Subcutaneous adipose tissue (tissue), 4 donors: Measurements from ENCODE around the gene GNB1L. TPM values are rescaled to one million over a fixed set of nuclear protein-coding genes. Genes with fewer than 3 reads are reported as not detected.

ENCODE experiments used
- CTCF ChIP-seq: fragments of 450-650 bp; IDR thresholded peaks from one replicate; pipeline ENCODE4 v1.5.1; 2016; ENCODE audit warnings: low read depth, mild to moderate bottlenecking, control low read depth, antibody characterized with exemption, moderate library complexity
- total RNA-seq, 4 donors: library from RNA; depleted of rRNA; stranded (reverse); fragments of >200 nt; gene quantifications; one replicate each; pipeline ENCODE4 v1.1.0, GENCODE V29; 2016

GNB1L gene
- total RNA-seq, 4 donors from 2014 or later, result 1.8 to 4.9 (median 3.9) TPM

DNA sequence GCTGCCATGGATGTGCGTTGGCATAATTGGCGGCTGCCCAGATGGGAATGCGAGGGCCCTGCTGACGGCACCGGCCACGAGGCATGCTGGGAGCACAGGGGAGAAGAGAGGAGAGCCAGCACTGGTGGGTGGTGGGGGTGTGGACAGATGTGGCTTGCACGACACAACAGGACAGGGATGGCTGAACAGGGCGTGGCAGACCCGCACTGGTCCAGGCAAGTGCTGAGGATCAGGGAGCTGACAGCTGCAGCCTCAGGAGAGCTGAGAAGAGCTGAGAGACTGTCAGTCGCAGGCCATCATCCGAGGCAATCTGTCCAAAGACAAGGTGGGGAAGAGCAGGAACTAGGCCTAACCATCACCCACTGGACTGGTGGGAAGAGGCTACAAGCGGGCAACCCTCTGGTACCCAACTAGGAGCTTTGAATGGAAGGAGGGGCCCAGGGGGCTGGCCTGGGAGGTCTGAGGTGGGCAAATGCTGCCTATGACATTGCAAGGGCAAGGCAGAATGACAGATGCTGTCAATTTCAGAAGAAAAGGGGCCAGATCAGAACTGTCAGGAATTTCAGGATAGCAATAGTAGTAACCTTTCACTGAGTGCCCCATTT is 2.4 kb downstream of the GNB1L start:
- TF ChIP-seq CTCF, result no peak

DNA sequence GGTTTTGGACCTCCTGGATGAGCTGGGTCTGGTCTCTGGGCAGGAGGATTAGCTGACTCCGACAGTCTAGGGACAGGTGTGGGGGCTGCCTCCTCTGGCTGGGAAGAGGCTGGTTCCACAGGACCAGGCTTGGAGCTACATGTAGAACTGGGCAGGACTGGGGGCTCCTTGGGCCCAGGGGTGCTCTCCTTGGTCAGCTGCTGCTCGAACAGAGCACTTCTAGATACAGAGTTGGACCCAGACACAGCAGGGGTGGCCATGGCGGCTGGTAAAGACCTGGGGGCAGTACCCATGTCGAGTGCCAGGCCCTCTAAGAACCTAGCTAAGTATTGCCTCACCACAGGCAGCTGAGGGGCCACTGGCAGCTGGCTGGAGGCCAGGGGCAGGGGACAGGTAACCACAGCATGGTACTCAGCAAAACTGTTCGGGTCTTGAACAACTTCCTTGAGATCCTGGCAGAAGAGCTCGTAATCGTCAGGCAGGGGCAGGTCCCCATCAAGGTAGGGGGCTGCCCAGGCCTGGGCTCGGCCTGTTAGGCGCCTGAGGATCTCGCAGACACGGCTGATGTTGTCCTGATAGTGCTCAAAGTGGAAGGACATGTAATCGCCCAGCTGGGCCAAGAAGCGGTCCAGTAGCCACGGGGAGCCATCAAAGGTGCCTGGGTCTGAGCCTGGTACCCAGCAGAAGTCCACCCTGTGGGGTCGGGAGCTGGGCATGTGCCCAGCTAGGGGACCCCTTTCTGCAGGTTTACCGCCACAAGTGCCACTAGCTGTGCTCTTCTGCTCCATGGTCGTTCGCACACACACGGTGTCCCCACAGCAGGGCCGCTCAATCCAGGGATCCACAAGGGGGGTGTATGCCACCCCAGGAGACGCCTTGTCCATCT is 3.1 kb downstream of the GNB1L start:
- no peak for TF ChIP-seq CTCF

DNA sequence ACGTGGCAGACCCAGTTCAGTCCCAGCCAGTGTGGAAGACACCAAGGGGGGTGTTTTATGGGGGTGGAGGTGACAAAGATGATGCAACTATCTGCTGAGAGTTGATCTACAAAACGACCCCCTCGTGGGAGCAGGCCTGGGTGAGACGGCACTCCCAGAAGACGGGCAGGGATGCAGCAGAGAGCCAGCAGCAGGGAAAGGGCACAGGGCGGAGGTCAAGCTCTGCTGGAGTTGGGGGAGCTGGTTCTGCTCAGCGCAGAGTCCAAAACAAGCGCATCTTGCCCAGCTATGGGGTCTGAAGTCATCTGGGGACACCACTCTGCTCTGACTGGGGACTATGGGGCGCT is 3.9 kb downstream of the GNB1L start:
- TF ChIP-seq CTCF, result no peak

- TF ChIP-seq CTCF, result no peak
These were observed 4.6 kb downstream of the GNB1L start for GRCh38 chr22:19849835-19850762.

- TF ChIP-seq CTCF, result no peak
These were observed 6.1 kb downstream of the GNB1L start for GRCh38 chr22:19848298-19849224.

DNA sequence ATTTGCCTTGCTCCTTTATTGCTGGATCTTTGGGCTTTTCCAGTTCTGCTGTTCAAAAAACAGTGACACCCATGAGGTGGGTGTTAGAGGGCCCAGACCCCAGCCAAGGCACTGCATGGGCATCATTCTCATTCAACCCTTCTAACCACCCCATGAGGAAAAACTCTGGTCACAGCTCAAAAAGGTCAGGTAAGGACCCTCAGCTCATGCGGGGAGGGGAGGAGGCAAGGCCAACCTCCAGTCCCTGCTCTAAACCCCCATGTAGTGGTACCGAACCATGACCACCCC is 7.4 kb downstream of the GNB1L start:
- no peak for TF ChIP-seq CTCF
